ENCODE measurements around the gene WFDC2.
A peak's percentile ranks its signal among the peaks of the same experiment; 100 is the strongest.

DNA sequence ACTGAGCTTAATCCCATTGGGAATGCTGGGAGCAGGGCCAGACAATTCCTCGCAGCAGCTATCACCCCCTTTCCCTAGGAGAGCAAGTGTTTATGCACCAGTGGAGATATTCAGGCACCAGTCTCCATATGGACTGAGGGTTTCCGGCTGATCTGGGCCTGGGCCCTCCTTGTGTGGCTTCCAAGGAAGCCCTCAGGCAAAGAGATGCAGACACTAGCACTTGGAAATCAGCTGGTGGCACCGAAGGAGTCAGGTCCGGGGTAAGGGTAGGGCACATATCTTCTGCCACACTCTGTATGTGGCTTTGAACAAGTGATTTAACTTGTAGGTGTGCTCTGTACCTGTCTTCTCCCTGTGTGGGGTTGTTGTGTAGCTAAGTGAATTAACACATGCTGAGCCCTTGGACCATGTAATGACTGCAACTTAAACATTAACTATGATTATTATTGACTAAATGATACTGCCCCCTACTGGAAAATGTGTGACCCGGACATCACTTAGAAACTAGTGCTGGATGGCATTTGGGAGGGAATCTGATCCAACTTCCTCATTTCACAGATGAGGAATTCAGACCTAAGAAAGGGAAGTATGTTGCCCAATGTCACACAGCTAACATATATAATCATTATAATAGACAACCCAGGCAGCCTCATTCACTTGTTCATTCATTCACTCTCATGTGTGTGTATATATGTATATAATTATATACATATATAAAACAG is 19.3 kb upstream of the WFDC2 start:
- no peak for TF ChIP-seq EZH2 (IDR thresholded peaks at IDR 0.05; ENCODE audit: borderline replicate concordance, low read length)
- TF ChIP-seq, protein P1, sequence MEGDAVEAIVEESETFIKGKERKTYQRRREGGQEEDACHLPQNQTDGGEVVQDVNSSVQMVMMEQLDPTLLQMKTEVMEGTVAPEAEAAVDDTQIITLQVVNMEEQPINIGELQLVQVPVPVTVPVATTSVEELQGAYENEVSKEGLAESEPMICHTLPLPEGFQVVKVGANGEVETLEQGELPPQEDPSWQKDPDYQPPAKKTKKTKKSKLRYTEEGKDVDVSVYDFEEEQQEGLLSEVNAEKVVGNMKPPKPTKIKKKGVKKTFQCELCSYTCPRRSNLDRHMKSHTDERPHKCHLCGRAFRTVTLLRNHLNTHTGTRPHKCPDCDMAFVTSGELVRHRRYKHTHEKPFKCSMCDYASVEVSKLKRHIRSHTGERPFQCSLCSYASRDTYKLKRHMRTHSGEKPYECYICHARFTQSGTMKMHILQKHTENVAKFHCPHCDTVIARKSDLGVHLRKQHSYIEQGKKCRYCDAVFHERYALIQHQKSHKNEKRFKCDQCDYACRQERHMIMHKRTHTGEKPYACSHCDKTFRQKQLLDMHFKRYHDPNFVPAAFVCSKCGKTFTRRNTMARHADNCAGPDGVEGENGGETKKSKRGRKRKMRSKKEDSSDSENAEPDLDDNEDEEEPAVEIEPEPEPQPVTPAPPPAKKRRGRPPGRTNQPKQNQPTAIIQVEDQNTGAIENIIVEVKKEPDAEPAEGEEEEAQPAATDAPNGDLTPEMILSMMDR (conservative IDR thresholded peaks at IDR 0.05 in 1 of 2, IDR thresholded peaks at IDR 0.05 in 1 of 2; ENCODE audit: extremely low read depth in 1 of 2, insufficient read depth in 1 of 2, low read depth in 1 of 2, low read length in 2 of 2) = peak; percentile 63 to 68
